GM12865 (cell line): ENCODE results near the gene MAP3K1.

Experiments used
- DNase-seq: peaks from one replicate; pipeline ENCODE4 v3.0.0; 2010; ENCODE audit warnings: low read depth
- H3K4me3 ChIP-seq: 2 replicates; pipeline ENCODE4 v1.5.1; 2011; ENCODE audit warnings: mild to moderate bottlenecking, low read depth, low read length, control low read depth
- TF ChIP-seq, protein P1 (sequence below): IDR thresholded peaks from 2 replicates; pipeline ENCODE4 v1.5.1; 2011; ENCODE audit warnings: low read length, control low read depth, low read depth, inconsistent platforms; ENCODE audit not compliant: insufficient read depth; ENCODE audit errors: missing control alignments

The MAP3K1 gene

DNA sequence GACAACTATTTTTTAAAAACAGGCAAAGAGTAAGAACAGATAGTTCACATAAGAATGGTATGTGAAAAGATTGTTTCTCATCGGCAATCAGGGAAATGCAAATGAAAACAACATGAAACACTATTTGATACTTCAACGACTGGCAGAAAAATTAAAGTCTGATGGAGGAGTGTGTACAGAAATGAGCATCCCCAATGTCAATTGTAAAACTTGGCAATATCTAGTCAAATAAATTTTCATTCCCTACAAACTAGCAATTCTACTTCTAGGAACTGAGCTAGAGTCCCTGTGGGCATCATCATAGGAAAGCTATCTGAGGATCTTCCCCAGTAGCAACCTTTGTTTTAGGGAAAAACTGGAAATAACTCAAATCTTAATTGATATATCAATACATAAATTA is 29.0 kb upstream of the MAP3K1 start:
- H3K4me3 ChIP-seq: no peak overlapping the region
- TF ChIP-seq, protein P1, sequence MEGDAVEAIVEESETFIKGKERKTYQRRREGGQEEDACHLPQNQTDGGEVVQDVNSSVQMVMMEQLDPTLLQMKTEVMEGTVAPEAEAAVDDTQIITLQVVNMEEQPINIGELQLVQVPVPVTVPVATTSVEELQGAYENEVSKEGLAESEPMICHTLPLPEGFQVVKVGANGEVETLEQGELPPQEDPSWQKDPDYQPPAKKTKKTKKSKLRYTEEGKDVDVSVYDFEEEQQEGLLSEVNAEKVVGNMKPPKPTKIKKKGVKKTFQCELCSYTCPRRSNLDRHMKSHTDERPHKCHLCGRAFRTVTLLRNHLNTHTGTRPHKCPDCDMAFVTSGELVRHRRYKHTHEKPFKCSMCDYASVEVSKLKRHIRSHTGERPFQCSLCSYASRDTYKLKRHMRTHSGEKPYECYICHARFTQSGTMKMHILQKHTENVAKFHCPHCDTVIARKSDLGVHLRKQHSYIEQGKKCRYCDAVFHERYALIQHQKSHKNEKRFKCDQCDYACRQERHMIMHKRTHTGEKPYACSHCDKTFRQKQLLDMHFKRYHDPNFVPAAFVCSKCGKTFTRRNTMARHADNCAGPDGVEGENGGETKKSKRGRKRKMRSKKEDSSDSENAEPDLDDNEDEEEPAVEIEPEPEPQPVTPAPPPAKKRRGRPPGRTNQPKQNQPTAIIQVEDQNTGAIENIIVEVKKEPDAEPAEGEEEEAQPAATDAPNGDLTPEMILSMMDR: no peak
- DNase-seq: no peak

GRCh38 chr5:56791396-56791795 is 24.0 kb upstream of the MAP3K1 start:
- TF ChIP-seq, protein P1: no peak
- peak; percentile 83 for DNase-seq
- no peak overlapping the region for H3K4me3 ChIP-seq

DNA sequence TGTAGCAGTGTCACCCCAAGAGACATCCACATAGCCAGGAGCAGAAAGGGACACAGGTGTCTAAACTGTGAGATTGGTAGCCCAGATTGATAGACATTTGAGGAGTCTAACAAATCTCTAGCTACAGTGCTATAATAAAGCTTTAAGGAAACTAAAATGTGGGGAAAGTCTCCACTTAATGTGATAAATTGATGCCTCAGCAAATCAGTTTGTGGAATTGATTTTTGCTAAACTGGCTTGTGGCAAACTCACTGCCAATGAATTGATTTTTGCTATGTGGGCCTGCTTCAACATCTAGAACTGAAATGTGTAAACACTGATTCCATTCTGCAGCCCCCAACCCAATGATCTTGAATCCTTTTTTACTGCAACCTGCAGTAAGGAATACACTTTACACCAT is 16.8 kb upstream of the MAP3K1 start:
- DNase-seq: no peak
- TF ChIP-seq, protein P1: no peak
- H3K4me3 ChIP-seq: no peak overlapping the region

GRCh38 chr5:56800186-56800585 is 15.2 kb upstream of the MAP3K1 start:
- TF ChIP-seq, protein P1: no peak
- no peak for DNase-seq
- H3K4me3 ChIP-seq: no peak overlapping the region

DNA sequence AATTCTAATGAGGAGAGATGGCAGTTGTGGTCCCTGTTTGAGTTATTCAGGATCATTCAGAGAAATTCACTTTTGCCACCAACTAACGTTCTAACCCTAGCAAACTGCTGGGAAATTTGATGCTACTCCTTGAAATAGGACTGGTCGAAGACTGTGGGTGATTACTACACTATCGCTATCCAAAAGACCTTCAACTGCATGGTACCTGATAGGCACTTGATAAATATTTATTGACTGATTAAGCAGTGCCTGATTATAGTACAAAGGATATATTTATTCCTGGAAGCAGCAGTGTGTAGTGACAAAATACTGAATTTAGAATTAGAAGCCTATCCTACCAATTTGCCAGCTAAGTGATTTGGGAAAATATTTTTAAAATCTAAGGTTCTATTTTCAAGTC is 14.1 kb upstream of the MAP3K1 start:
- no peak overlapping the region for H3K4me3 ChIP-seq
- DNase-seq: no peak
- TF ChIP-seq, protein P1: no peak

GRCh38 chr5:56802205-56802604 is 13.1 kb upstream of the MAP3K1 start:
- no peak overlapping the region for H3K4me3 ChIP-seq
- no peak for DNase-seq
- TF ChIP-seq, protein P1: no peak

- no peak for DNase-seq
- TF ChIP-seq, protein P1: no peak
- no peak overlapping the region for H3K4me3 ChIP-seq
Observed at GRCh38 chr5:56803025-56803424, 12.3 kb upstream of the MAP3K1 start.
